SKM-1 treated with dmso at 0.1 percent for 144 hours (cell line): Measurements from ENCODE around the gene MANEAL.
"Not testable (repeated sequence)": the region's sequence is repeated elsewhere in the genome, so short reads cannot be mapped to it uniquely, and the experiment has no call there.

Experiments
- DNase-seq: peaks from one replicate; lab custom pipeline; 2025; ENCODE audit not compliant: unreplicated experiment; lab: John Stamatoyannopoulos, UW

MANEAL gene

GRCh38 chr1:37793773-37794371 is at the start of gene MANEAL:
Gene MANEAL, plus strand, starts transcription at chr1:37793847. Its CDS starts 336 bp downstream, at chr1:37794183.
- DNase-seq = no peak

- no peak for DNase-seq
These were observed 46.8 kb upstream of the MANEAL start for GRCh38 chr1:37746806-37747205.

DNA sequence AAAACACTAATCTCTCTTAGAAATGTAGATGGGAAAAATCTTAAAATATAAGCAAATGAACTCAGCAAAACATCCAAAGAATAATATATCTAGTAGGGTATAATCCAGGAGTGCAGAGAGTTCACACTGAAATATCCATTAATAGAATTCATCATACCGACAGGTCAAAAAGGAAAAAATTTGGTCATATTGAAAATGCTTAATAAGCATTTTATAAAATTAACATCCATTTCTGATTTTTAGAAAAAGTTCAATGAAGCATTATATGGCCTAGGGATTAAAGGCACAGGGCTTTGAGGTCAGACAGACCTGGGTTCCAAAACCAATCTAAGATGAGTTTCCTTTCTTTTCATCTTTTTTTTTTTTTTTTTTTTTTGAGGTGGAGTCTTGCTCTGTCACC is 45.1 kb upstream of the MANEAL start:
- DNase-seq = no peak

DNA sequence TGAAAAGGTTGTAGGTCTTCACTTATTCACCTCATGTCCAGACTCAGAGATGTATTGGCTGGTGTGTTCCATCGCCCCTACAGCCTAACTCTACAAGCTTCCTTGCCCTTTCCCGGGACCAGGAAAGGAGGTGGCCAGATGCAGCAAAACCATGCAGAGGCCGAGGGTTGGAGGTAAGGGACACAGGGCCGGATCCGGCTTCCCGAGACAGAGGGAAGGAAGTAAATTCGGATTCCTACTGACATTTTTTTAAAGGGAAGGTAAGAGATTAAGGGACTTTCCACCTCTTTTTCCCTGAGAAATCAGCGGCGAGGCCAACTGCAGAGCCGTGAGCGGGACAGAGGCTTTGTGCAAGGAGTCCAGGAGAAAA is 41.4 kb upstream of the MANEAL start:
- no peak for DNase-seq

DNA sequence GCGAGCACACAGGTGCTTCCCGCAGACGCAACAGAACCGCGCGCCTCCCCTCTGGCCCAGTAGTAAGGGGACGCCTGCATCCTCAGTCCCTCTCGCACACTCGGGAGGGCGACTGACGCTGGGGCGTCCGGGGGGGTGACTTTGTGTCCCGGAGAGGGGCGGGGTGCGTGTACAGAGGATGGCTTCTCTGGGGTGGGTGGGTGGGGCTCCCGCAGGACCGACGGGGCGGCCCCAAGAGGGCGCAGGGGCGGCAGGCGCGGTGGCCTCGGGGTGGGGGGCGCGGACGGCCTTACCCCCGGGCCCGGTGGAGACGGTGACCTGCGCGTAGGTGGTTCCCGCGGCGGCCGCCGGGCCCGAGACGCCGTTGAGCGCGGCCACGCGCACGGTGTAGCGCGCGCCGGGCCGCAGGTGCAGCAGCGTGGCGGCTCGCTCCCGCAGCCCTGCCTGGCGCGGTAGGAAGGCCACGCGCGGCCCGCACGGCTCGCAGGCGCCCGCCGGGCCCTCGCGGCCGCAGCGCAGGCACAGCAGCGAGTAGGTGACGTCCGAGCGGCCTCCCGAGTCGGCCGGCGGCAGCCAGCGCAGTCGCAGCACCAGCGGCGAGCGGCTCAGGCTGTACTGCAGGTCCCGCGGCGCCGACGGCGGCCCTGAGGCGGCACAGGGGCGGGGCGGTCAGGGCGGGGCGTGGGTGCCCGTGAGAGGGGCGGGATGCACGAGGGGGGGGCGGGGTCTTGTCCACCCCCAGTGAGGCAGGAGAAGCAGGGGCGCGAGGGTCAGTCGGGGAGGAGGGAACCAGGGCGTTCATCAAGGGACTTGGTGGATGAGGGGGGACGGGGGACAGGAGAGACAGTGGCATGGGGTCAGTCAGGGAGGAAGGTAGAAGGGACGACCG is 40.8 kb upstream of the MANEAL start:
- no peak for DNase-seq

DNA sequence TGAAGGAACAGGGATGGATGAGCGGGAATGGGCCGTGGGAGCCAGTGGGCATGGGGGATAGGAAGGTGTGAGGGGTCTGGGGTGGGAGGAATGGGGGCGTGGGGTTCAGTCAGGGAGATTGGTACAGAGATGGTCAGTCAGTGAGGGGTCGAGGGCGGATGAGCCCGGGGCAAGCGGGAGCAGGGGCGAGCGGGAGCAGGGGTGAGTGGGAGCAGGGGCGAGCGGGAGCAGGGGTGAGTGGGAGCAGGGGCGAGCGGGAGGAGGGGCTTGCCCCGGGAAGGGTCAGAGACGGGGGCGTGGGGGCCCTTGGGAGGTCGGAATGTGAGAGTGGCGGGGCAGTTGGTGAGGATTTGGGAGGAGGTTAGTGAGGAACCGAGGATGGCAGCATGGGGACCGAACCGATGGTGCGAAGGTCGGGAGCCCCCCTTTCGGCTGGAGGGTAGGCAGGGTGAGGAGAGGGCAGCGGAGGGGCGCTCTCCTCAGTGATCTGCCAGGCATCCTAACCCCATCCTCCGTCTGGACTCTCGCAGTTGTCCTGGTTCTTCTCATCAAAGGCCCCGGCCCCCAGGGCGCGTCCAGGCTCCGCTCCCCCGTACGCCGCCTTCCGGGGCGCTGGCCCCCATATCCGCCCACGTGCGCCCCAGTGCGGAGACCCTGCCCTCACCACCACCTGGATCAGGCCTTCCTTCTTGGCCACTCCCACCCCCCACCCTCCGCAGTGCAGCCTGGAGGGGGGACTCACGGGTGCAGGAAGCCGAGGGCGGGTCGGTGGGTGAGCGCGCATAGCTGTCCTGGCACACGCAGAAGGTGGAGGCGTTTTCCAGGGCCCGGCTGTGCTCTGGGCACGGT is 40.0 kb upstream of the MANEAL start:
- DNase-seq = no peak

- no peak for DNase-seq
These were observed 38.4 kb upstream of the MANEAL start for GRCh38 chr1:37755290-37755689.

DNA sequence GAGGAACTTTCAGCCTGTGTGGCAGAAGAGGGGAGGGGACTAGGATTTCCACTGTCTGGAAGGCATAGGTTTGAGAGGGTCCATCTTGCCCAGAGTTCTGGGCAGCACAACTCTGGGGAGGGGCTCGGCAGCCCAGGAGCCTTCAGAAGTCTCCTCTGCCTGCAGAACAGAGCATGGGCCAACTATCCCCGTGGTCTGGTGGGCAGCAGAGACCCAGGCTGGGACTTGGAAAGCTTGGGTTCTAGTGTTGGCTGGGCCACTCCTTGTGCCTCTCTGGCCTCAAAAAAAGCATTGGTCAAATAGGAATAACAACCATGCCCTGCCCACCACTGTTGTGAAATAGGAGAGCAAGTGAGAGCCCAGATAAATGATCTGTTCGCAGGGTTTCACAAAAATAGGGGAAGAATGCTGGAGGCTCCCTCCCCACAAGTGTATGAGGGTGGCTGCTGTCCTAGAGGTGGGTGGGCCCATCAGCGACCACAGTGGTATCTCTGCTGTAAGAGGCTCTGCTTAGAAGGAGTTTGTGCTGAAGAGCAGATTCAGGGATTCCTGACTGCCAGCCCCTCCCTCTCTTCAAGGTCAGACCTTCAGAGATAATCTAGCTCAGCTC is 37.6 kb upstream of the MANEAL start:
- no peak for DNase-seq

- DNase-seq = no peak
These were observed 34.2 kb upstream of the MANEAL start for GRCh38 chr1:37759451-37759850.

DNA sequence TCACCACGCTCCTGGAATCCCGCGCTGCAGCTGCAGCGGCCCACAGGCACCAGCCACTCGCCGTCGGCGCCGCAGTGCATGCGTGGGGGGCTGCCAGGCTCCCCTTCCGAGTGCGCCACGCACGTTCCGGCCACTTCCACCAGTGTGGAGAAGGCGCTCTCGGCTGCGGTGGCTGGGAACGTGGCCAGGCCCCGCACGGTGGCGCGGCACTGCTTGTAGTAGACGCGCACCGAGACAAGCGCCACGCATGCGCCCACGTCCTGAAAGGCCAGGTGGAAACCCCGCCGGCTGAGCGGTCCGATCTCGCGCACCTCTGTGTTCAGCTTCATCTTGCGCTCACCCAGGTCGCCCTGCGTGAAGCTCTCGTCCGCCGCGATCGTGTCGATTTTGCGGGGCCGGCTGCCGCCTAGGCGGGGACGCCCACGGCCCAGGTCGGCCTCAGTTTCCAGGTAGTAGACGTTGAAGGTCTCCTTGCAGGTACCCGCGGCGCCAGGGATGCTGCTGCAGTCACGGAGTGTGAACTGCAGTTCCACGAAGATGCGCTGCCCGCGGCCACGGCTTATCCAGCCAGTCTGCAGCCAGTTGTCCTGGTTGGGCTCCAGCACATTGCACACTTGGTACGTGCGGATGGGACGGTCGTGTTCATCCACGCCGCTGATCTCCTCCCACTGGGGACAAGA is 32.1 kb upstream of the MANEAL start:
- no peak for DNase-seq

GRCh38 chr1:37762516-37762915 is 31.1 kb upstream of the MANEAL start:
- no peak for DNase-seq

GRCh38 chr1:37763791-37764413 is 29.7 kb upstream of the MANEAL start:
- DNase-seq = no peak

DNA sequence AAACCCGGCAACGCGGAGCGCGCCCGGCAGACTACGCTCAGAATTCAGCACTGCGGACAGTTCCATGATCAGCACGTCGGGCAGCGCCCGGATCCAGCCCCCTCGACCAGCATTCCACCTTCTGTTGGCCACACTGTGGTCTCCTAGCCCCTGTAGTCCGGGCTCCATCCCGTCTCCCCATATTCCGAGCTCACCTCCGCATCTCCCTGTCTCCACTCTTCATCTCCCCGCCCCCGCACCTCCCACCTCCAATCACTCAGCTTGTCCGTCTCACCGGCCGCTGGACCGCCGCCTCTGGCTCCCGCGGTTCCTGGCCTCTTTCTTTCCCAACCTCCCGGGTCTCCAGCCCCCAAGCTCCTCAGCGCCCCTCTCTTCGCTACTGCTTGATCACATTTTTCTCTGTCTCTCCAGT is 29.2 kb upstream of the MANEAL start:
- no peak for DNase-seq

DNA sequence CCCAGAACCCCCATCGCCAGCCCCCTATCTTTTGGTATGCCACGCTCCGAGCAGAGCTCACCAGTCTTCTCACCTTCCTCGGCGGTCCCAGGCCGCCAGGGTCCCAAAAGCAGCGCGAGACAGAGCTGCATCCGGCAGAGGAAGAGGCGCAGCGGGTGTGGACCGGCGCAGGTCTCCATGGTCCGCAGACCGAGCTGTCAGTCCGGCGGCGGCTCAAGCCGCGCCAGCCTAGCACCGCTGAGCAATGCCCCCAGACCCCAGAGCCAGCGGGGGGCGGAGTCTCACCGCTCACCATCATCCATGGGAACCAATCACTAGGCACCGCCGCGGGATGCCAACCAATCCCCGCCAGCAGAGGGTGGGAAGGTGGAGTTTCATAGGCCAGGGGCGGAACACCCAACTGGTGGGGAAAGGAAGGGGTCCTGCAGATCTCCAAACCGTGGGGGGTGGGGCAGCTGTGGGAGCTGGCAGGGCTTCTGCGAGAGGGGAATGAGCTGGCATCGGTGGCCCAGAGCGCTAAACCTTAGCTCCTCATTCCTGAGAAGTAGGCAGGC is 28.7 kb upstream of the MANEAL start, which contains the start of gene EPHA10:
Gene EPHA10 (minus strand): TSS at position 233 of the 554 bp plus-strand sequence. CDS start 54 bp downstream, at position 179.
- DNase-seq = no peak

DNA sequence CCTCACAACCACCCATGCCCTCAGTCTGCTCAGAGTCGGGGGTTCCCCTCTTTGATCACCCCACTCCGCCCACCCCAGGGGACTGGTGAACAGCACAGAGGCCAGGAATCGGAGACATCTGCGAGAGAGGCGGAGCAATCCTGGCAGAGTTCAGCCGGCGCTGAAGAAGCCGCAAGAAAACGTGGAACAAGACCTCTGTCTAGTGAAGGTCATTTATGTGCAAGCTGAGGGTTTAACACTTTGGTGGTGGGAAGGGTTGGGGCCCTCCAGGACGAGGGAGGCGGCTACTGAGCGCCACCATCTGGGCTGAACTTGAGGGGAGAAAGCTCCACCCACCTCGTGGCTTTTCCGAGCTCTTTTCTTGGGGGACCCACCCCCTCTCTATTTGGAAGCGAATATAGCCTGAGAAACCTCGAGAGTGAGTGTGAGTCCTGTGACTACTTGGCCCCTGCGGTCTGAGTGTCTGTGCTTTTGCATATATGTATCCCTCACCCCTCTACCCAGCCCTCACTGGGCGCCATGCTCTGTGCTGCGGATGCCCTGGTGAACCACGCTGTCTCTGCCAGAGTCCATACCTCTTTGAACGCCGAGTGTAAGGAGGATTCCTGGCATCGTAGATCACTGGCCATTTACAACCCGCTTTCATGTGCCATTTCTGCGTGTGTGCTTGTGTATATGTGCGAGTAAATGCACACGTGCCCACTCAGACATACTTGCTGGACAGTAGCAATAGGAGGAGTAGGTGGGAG is 27.6 kb upstream of the MANEAL start:
- no peak for DNase-seq

GRCh38 chr1:37767488-37767887 is 26.2 kb upstream of the MANEAL start:
- no peak for DNase-seq

- DNase-seq = not testable (repeated sequence)
These were observed 22.2 kb upstream of the MANEAL start for GRCh38 chr1:37771440-37771839.

DNA sequence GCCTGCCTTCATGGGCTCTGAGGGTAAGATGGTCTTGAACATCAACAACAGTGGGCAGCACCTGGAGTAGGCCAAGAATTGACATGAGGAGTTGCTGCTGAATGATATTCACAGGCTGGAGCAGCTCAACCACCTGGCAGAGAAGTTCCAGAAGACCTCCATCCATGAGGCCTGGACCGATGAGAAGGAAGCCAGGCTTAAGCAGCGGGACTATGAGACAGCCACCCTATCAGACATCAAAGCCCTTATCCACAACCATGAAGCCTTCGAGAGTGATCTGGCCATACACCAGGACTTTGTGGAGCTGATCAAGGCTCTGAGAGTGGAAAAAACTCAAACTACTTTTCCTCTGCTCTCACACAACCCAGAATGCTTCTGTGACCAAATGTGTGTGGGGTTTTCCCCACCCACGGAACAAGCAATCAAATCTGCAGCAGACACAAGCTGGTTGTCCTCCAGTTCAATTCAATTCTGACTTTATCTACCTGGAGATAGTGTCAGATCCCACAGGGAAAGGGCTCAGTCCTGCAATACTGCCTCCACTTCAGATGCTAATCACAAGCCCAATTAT is 16.6 kb upstream of the MANEAL start:
- DNase-seq = no peak

DNA sequence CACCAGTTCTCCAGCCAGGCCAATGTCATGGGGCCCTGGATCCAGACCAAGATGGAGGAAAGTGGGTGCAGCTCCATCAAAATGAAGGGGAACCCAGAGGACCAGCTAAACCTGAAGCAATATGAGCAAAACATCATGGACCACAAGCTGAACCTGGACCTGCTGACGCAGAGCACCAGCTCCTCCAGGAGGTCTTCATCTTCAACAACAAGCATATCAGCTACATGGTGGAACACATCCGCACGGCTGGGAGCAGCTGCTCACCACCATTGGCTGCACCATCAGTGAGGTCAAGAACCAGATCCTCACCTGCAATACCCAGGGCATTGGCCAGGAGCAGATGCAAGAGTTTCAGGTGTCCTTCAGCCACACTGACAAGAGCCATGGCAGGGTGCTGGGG is 15.0 kb upstream of the MANEAL start:
- no peak for DNase-seq
